HG02840 (cell line): Measurements from ENCODE around the gene DAD1.
"Not testable (repeated sequence)": the region's sequence is repeated elsewhere in the genome, so short reads cannot be mapped to it uniquely, and the experiment has no call there.

ENCODE experiments used
- ATAC-seq: cut with Tn5 transposase; IDR thresholded peaks from one replicate; pipeline ENCODE4 v1.9.1; 2021; ENCODE audit warnings: mild to moderate bottlenecking, moderate library complexity, moderate number of reproducible peaks; ENCODE audit not compliant: unreplicated experiment, low FRiP score

DAD1 gene

DNA sequence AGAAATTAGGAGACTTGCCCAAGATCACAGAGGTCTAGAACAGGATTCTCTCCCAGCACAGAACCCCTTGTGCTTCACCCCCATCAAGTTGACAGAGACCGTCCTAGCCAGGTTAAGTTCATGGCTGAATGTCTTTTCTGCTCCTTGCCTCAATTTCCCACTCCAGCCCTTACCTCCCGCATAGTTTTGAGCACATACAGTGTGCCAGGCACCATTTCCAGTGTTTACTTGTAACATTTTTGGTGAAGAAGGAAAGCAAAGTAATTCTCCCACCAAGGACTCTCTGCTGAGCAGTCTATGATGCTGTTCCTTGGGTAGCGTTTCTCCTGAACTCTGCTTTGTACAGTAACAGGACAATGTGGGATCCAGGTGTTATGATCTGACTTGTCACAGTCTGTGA lies 10.3 kb upstream of the DAD1 start:
- ATAC-seq = no peak

DNA sequence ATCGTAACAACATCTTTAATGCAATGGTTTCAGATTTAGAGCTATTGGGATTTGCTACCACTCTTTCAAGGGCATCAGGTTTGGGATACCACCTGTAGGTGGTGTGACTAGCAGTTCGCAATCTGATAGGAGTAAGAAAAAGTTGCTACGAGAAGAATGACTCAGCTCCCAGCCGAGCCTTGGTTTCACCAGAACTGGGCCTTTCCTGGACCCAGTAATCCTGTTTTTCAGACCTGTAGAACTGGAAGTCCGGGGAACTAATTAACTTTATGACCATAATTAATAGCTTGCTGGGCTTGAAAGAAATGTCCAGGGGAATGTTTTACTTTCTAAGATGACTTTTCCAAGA lies 9.8 kb upstream of the DAD1 start:
- no peak for ATAC-seq

DNA sequence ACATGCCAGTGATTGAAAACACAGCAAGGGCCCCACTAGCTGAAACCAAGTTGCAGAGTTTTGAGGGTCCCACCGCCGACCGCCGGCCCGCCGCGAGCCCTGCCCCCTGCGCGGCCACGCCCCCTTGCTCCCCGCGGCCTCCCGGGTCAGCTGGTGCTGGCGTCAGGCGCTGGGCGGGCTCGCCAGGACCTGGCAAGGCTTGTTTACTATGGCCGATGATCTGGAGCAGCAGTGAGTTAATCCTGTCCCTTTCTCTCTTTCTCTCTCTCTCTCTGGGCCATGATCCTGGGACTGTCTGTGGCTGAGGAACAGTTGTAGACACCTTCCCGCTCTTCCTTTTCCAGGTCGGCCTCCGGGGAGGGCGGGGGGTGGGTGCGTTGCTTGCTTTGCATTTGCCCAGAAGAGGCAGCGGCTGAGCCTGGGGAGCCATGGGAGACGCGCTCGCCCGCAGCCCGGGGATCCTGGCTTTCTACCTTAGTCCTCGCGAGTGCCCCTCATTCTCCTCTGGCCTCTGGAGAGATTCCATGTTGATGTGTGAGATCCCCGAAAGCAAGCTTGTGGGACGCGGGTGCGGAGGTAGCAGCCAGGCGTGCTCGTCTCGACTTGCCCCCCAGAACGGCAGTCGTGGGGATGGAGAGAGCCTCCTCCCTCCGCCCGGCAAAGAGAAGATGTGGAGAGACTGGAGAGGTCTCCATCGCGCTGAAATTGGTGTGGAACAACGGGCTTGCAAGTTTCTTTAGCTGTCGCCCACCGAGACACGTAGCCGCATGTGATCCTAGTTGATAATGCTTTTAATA lies 9.3 kb upstream of the DAD1 start, which contains the start of gene ABHD4:
TSS of gene ABHD4 (plus strand) at position 202 of the 797 bp plus-strand sequence. CDS start at position 209, 7 bp downstream.
- ATAC-seq = no peak

- no peak for ATAC-seq
Observed at GRCh38 chr14:22597771-22598098, 8.7 kb upstream of the DAD1 start.

DNA sequence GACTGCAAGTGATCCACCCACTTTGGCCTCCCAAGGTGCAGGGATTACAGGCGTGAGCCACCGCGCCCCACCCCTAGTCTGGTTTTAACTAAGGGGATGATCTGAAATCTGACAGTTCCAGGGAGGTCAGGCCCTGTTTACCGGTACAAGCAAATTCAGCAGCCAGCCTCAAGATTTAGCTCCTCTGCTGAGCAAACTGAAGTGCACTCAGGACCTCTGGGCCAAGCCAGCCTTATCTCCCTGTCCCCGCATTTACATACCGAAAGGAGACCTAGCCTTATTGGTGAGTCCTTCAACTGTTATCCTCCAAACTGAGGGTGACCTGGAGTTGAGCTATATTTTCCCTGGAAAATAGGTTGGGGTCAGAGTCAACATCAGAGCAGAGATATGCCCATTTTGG lies 8.2 kb upstream of the DAD1 start:
- ATAC-seq = no peak

- ATAC-seq = no peak
Observed at GRCh38 chr14:22596354-22596879, 7.4 kb upstream of the DAD1 start.

- no peak for ATAC-seq
Observed at GRCh38 chr14:22594156-22594716, 5.2 kb upstream of the DAD1 start.

GRCh38 chr14:22593601-22594000 lies 4.6 kb upstream of the DAD1 start:
- ATAC-seq = no peak

DNA sequence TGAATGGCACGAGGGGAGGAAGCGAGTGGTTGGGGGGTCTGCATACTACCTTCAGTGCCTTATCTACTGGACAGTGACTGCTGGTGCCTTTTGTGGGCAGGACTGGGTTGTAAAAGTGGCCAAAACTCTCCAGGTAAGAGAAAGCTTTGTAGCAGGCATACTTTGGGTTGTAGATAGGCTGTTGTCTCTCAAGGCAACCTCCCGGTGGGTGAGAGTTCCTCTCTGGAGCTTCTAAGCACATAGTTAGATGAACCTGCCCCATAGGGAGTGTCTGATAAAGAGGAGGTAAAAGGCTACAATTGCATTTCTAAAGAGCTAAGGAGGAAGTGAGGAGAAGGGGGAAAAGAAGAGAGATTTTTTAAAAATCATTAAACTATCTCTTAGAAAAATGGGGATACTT lies 4.2 kb upstream of the DAD1 start:
- no peak for ATAC-seq

DNA sequence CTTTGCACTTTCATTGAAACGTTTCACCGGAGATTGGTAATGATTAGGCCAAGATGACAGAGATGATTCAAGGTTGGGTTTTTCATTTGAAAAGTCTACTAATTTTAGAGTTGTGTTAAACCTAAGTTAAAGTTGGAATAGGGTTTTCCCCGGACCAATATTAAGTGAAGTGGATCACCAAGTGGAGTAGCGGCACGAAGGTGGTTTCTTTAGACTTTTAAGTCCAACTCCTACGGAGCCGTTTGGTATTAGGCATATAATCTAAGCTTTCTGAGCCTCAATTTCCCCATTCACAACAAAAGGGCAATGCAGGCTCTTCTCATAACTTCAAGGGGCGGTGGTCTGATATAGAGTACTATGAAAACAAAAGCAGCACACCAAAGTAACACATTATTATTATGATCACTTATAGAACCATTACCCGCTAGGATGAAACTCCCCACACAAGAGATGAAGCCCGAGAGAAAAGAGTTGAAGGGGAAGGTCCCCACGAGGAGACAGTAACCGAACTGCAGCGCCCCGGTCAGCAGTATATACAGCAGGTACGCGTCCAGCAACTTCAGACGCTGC lies 413 bp downstream of the DAD1 start:
- no peak for ATAC-seq

- not testable (repeated sequence) for ATAC-seq
Observed at GRCh38 chr14:22587677-22588422, 1.2 kb downstream of the DAD1 start.

- ATAC-seq = no peak
Observed at GRCh38 chr14:22587247-22587646, 1.8 kb downstream of the DAD1 start.

- ATAC-seq = no peak
Observed at GRCh38 chr14:22583994-22584393, 5.0 kb downstream of the DAD1 start.

- no peak for ATAC-seq
Observed at GRCh38 chr14:22580625-22581024, 8.4 kb downstream of the DAD1 start.

GRCh38 chr14:22579881-22580280 lies 9.1 kb downstream of the DAD1 start:
- ATAC-seq = no peak

DNA sequence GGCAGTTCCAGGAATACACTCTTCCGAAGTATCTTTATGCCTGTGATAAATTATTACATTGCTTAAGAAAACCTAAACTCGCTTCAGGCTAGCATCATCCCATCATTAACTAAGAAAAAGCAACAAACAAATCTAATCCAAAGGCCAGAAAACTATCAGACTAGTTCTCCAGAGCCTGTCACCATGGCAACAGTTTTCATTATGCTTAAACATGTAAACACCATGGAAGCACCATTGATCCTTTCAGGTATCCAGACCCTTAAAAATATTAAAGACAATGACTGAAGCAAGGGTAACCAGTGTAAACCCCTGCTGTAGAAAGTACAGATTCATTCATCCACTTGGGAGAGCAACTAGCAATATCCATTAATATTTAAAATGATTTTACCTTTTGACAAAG lies 9.8 kb downstream of the DAD1 start:
- ATAC-seq = no peak

DNA sequence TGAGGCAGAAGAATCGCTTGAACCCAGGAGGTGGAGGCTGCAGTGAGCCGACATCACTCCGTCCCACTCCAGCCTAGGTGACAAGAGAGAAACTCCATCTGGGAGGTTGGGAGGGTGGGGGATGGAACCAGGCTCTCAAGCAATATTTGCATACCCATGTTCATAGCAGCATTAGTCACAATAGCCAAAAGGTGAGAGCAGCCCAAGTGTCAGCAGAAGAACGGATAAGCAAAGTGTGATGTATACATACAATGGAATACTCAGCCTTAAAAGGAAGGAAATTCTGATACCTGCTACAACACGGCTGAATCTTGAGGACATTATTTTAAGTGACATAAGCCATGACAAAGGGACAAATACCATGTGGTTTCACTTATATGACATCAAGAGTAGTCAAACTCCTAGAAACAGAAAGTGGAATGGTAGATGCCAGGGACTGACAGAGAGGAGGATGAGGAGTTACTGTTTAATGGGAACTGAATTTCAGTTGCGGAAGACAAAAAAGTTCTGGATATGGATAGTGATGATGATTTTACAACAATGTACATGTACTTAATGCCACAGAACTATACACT lies 11.6 kb downstream of the DAD1 start:
- no peak for ATAC-seq

DNA sequence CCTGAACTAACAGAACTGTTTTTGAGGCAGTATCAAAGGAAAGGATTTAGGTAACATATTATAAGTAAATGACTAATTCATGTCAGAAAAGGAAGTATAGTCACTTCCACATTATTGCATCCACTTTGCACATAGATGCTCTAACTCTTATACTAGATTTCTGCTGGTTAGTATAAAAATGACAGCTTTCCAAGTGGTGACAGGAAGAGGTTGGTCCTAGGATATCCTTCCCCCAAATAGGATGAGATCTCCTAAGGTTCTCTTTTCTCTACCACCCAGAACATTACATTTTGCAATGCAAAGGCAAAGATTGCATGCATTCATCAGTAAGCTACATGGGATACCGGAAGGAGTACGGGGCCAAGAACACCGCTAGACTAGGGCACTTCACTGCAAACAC lies 15.2 kb downstream of the DAD1 start:
- ATAC-seq = no peak

- ATAC-seq = no peak
Observed at GRCh38 chr14:22572562-22573058, 16.4 kb downstream of the DAD1 start.

DNA sequence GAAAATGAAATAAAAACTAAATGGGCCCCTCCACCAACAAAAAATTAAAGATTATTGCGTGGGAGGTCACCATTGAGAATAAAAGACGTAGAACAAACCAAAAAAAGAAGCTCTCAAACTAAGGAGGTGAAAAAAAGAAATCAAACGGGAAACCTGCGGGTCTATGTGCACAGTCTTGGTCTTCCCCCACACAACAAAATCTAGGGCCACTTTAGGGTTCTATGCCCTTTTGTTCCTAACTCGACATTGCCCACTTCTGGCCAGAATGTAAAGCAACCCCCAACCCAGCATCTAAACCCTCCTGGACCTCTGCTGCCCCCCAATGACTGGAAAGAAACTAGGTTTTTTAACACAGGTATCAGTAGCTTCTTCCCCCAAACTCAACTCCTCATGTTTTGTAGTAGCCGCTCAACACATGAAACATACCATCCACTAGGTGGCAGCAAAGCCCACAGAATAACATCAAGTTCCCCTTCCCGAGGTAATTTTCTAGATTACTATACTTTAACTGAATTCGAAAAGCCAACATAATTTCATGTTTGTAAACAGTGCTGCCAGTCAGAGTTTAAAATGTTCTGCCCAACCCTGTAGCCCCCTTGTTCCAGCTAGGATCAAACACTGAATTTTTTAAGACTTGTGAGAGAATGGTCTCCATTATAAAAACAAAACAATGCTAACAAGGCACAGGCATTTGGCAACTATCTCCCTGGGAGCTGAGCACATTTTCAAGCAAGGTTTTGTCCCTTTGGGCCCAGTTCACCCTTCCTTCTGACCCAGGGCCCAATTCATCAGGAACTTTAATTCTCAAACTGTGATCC lies 18.7 kb downstream of the DAD1 start:
- peak; percentile 53 for ATAC-seq
